ENCODE data around the gene DNAJB9.

The DNAJB9 gene

DNA sequence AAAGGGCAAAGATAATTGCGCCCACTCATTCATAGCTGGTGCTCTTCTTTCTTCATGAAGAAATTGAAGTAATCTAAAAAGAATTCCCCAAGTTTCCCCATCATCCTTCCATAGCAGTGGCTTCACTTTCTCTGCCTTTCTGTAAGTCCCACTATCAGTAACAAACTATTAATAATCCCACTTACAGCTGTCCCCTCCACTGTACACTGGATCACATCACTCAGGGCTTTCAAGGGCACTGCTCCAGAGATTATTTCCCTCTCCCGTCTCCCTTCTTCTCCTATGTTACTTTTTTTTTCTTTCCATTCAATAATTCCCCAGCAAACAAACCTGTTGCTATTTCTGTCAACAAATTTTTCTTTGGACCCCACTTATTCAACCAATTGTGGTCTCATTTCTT lies 16.2 kb downstream of the DNAJB9 start:
- no peak overlapping the region for H3K4me3 ChIP-seq (ENCODE audit: low read depth, low read length)

DNA sequence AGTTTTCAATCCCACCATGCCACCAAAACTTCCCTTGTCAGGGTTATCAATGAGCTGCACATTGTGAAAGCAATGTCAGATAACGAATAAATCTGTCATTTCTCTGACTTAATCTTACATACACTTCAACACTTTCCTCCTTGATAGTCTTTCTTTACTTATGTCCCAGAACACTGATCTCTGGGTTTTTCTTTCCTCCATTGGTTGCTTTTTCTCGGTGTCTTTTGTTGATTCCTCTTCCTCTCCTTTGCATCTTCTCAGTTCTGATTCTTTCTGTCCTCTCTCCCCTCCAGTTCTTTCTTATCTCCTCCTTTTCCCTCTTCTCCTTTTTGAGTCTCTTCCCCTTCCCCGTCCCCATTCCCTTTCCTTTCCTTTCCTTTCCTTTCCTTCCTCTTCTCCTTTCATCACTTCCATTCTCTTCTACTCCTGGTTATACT lies 16.6 kb downstream of the DNAJB9 start:
- TF ChIP-seq, protein P1, sequence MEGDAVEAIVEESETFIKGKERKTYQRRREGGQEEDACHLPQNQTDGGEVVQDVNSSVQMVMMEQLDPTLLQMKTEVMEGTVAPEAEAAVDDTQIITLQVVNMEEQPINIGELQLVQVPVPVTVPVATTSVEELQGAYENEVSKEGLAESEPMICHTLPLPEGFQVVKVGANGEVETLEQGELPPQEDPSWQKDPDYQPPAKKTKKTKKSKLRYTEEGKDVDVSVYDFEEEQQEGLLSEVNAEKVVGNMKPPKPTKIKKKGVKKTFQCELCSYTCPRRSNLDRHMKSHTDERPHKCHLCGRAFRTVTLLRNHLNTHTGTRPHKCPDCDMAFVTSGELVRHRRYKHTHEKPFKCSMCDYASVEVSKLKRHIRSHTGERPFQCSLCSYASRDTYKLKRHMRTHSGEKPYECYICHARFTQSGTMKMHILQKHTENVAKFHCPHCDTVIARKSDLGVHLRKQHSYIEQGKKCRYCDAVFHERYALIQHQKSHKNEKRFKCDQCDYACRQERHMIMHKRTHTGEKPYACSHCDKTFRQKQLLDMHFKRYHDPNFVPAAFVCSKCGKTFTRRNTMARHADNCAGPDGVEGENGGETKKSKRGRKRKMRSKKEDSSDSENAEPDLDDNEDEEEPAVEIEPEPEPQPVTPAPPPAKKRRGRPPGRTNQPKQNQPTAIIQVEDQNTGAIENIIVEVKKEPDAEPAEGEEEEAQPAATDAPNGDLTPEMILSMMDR (IDR thresholded peaks at IDR 0.05; ENCODE audit: low read depth, low read length) = no peak
- no peak overlapping the region for H3K4me3 ChIP-seq (ENCODE audit: low read depth, low read length)

More for the DNA sequence above, 16.2 kb downstream of the DNAJB9 start:
- TF ChIP-seq, protein P1 (IDR thresholded peaks at IDR 0.05; ENCODE audit: low read depth, low read length) = no peak

DNA sequence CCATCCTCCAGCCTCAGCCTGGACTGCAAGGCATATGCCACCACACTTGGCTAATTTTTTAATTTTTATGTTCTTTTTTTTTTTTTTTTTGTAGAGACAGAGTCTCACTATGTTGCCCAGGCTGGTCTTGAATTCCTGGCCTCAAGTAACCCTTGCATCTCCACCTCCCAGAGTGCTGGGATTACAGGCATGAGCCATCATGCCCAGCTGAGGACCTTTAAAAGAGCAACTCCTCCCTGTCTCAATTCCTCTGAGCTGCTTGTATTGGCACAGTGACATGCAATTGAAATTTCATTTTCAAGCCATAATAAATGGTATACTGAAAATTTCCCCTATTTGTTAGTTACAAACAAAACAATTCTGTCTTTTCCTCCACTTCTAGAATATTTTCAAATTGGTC lies 19.5 kb downstream of the DNAJB9 start:
- H3K4me3 ChIP-seq (ENCODE audit: low read depth, low read length) = no peak overlapping the region
- TF ChIP-seq, protein P1 (IDR thresholded peaks at IDR 0.05; ENCODE audit: low read depth, low read length) = no peak

DNA sequence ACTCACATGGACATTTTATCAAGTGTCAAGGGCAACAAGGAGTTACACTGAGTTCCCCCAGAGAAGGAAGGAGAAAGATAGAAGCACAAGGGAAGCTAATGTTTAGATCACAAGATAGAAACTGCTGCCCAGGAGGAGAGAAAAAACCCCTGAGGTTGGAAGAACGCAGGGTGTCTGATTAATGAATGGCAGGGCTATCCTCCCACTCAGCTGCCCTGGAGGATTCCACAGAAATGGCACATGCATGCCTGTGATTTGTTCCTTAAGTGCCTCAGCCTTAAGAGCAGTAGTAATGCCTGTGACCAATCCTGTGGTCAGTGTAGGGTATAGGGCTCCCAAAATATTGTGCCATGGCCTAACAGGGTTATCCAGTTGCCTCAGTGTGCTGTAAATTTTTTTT lies 20.2 kb downstream of the DNAJB9 start:
- TF ChIP-seq, protein P1 (IDR thresholded peaks at IDR 0.05; ENCODE audit: low read depth, low read length) = no peak
- no peak overlapping the region for H3K4me3 ChIP-seq (ENCODE audit: low read depth, low read length)

DNA sequence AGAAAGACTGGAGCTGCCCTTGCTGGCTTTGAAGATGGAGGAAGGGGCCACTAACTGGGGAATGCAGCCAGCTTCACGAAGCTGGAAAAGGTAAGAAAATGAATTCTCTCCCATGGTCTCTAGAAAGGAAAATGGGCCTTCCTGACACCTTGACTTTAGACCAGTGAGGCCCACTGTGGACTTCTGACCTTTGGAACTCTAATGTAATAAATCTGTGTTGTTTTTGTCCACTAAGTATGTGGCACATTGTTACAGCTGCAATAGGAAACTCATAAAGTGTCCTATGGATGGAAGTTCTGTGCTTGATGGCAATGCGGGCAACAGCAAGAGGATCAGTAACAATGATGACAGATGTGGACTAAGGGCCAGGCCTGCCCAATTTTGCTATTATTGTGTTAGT lies 20.9 kb downstream of the DNAJB9 start:
- TF ChIP-seq, protein P1 (IDR thresholded peaks at IDR 0.05; ENCODE audit: low read depth, low read length) = no peak
- no peak overlapping the region for H3K4me3 ChIP-seq (ENCODE audit: low read depth, low read length)

DNA sequence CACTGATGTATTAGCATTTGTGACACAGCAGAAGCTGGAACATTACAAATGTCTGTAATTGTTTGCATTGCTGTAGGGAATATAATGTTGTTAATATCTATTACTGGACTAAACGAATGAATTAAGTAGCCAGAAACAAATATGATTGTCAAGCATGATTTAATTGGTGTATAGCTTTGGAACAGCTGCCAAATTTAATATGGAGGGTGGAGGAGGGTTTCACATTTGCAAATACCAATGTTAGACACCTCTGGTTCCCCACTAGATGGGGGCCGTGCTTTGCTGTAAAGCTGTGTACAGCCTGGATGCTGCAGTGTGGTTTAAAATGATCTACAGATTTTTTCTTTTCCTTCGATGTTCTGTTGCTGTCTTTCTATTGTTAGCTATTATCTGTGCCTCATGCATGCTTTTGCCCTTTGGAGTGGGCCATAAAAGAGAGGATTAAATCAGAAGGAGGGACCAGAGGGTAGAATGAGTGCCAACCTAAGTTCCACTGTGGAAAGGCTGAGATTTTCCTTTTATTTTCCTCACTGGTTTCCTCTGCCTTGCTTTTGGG lies 23.1 kb downstream of the DNAJB9 start:
- TF ChIP-seq, protein P1 (IDR thresholded peaks at IDR 0.05; ENCODE audit: low read depth, low read length) = 0 out of 2 replicates have a peak, but pooled peaks have one; percentile 6
- H3K4me3 ChIP-seq (ENCODE audit: low read depth, low read length) = no peak overlapping the region

DNA sequence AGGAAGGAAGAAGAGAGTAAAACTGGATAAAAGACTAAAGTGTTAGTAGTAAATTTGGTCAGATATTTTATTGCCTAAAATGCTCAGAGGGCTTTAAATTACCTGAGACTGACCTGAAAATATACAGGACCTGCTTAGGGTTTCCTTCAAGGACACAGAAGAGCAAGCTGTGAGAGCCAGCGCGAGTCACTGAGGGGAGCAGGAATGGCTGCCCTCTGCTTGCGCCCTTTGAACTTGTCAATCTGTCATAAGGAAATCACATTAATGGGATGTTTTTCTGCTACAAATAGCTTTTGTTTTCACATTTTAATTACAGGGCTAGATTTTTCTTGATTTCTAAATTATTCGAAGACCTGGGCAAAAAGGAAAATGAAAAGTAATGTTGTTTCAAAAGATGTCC lies 26.9 kb downstream of the DNAJB9 start:
- TF ChIP-seq, protein P1 (IDR thresholded peaks at IDR 0.05; ENCODE audit: low read depth, low read length) = no peak
- H3K4me3 ChIP-seq (ENCODE audit: low read depth, low read length) = no peak overlapping the region

Data from WI38 (cell line).